Stomach (tissue), 4 donors: Measurements from ENCODE around the gene MAP3K5.

Experiments
- CTCF ChIP-seq, 7 experiments: fragments of 450-650 bp in 4 of 7; fragments of 200-600 bp in 3 of 7; sonication (generic) in 3 of 7; IDR thresholded peaks; one replicate each; pipeline ENCODE4 v1.5.1; 2016 to 2019; ENCODE audit warnings: antibody characterized with exemption in 7 of 7, control low read depth in 2 of 7, mild to moderate bottlenecking in 1 of 7
- POLR2A ChIP-seq, 4 donors: fragments of 450-650 bp; IDR thresholded peaks; one replicate each; pipeline ENCODE4 v1.6.1; 2016; ENCODE audit warnings: antibody characterized with exemption in 4 of 4, control low read depth in 2 of 4, mild to moderate bottlenecking in 1 of 4, moderate library complexity in 1 of 4

- no peak for TF ChIP-seq CTCF (IDR thresholded peaks at IDR 0.05)
- no peak for TF ChIP-seq POLR2A (IDR thresholded peaks at IDR 0.05)
Observed at GRCh38 chr6:136764517-136764993, 27.7 kb downstream of the MAP3K5 start.
